H1 (cell line): ENCODE measurements around the gene RASSF4. TPM values are rescaled to one million over a fixed set of nuclear protein-coding genes. Genes with fewer than 3 reads are reported as not detected.

ENCODE experiments used
- CTCF ChIA-PET: fragments of 300-600 bp; sonication (Branson Sonifier 250); formaldehyde crosslinking; loops from one replicate; lab custom pipeline; 2021; ENCODE audit not compliant: partially characterized antibody; lab: Charles Lee
- POLR2A ChIA-PET: fragments of 300-600 bp; sonication (Branson Sonifier 250); formaldehyde crosslinking; loops from one replicate; lab custom pipeline; 2021; ENCODE audit warnings: inconsistent platforms; ENCODE audit not compliant: partially characterized antibody; lab: Charles Lee
- DNase-seq, 2 experiments: peaks; one replicate each; pipeline versions ENCODE4 v3.0.0 to v3.0.0-alpha.2; 2010 to 2022; ENCODE audit warnings: low spot score in 2 of 2, low read depth in 1 of 2, mixed read lengths in 1 of 2
- FAIRE-seq: peaks from 2 replicates; lab custom pipeline; 2011; peaks lifted over from hg19 to GRCh38; lab: Jason Lieb, UNC
- H2AFZ ChIP-seq: 2 replicates; pipeline ENCODE4 v1.8.1; 2012; ENCODE audit warnings: low read length, inconsistent platforms
- H2AK5ac ChIP-seq: 2 replicates; pipeline ENCODE4 v1.6.1; 2013; ENCODE audit warnings: low read depth, low read length
- H2BK120ac ChIP-seq: replicated peaks from 2 replicates; pipeline ENCODE3; 2013; ENCODE audit warnings: low read depth, low read length, inconsistent platforms
- H2BK12ac ChIP-seq: 2 replicates; pipeline ENCODE4 v1.6.1; 2013; ENCODE audit warnings: low read depth, low read length
- H2BK15ac ChIP-seq: 2 replicates; pipeline ENCODE4 v1.6.1; 2013; ENCODE audit warnings: low read length
- H2BK20ac ChIP-seq: 2 replicates; pipeline ENCODE4 v1.6.1; 2013; ENCODE audit warnings: low read length
- H2BK5ac ChIP-seq: 2 replicates; pipeline ENCODE4 v1.6.1; 2013; ENCODE audit warnings: low read depth, low read length
- H3K14ac ChIP-seq: 2 replicates; pipeline ENCODE4 v1.6.1; 2013; ENCODE audit warnings: inconsistent platforms; ENCODE audit not compliant: insufficient read length
- H3K18ac ChIP-seq: 2 replicates; pipeline ENCODE4 v1.6.1; 2013; ENCODE audit warnings: low read length; ENCODE audit errors: extremely low read depth
- H3K23ac ChIP-seq: 2 replicates; pipeline ENCODE4 v1.6.1; 2013; ENCODE audit warnings: inconsistent platforms; ENCODE audit not compliant: insufficient read length
- H3K23me2 ChIP-seq: 2 replicates; pipeline ENCODE4 v1.6.1; 2013; ENCODE audit warnings: low read depth, low read length
- H3K27ac ChIP-seq: 2 replicates; pipeline ENCODE4 v1.6.1; 2011; ENCODE audit warnings: low read depth, low read length, inconsistent platforms
- H3K27me3 ChIP-seq, 4 experiments: replicated peaks in 1 of 4; 1 replicate in 1 of 4; 2 replicates in 3 of 4; pipeline versions ENCODE4 v1.6.1 to v1.8.1; 2011 to 2013; ENCODE audit warnings: low read length in 3 of 4, mild to moderate bottlenecking in 3 of 4, inconsistent platforms in 2 of 4, mixed read lengths in 2 of 4, moderate library complexity in 1 of 4; ENCODE audit not compliant: control insufficient read depth in 3 of 4, insufficient read depth in 3 of 4; ENCODE audit errors: extremely low read depth in 1 of 4
- H3K36me3 ChIP-seq, 4 experiments: 2 replicates each; pipeline versions ENCODE4 v1.6.1 to v1.8.1; 2011 to 2013; ENCODE audit warnings: mild to moderate bottlenecking in 4 of 4, low read length in 3 of 4, moderate library complexity in 2 of 4, control low read depth in 1 of 4, inconsistent platforms in 1 of 4; ENCODE audit not compliant: insufficient read depth in 4 of 4, control insufficient read depth in 2 of 4
- H3K4ac ChIP-seq: replicated peaks from 2 replicates; pipeline ENCODE3; 2013; ENCODE audit warnings: low read length, low read depth, mixed read lengths, inconsistent platforms; ENCODE audit not compliant: insufficient read length
- H3K4me1 ChIP-seq, 4 experiments: replicated peaks in 1 of 4; 1 replicate in 1 of 4; 2 replicates in 3 of 4; pipeline versions ENCODE4 v1.6.1 to v1.8.1; 2011 to 2013; ENCODE audit warnings: low read length in 3 of 4, inconsistent platforms in 2 of 4, mixed read lengths in 1 of 4; ENCODE audit not compliant: insufficient read depth in 4 of 4, control insufficient read depth in 3 of 4
- H3K4me2 ChIP-seq, 2 experiments: 2 replicates each; pipeline versions ENCODE4 v1.6.1 to v1.8.1; 2011 to 2013; ENCODE audit warnings: low read depth in 2 of 2, low read length in 2 of 2, control low read depth in 1 of 2, inconsistent platforms in 1 of 2, mild to moderate bottlenecking in 1 of 2; ENCODE audit not compliant: insufficient read depth in 1 of 2
- H3K4me3 ChIP-seq, 4 experiments: fragments of 200-600, 300-600 bp in 1 of 4; sonication (generic), shearing (Covaris generic), sonication (Bioruptor Twin) in 1 of 4; 2 replicates each; pipeline versions ENCODE4 v1.5.1 to v1.8.1; 2011 to 2016; ENCODE audit warnings: low read length in 4 of 4, low read depth in 3 of 4, control low read depth in 2 of 4, inconsistent platforms in 2 of 4, mild to moderate bottlenecking in 2 of 4, mixed read lengths in 1 of 4, moderate library complexity in 1 of 4; ENCODE audit not compliant: insufficient read depth in 2 of 4; ENCODE audit errors: extremely low read depth in 1 of 4
- H3K56ac ChIP-seq: replicated peaks from 2 replicates; pipeline ENCODE3; 2013; ENCODE audit warnings: low read depth, mild to moderate bottlenecking, mixed read lengths, low read length, inconsistent platforms; ENCODE audit not compliant: insufficient read length
- H3K79me1 ChIP-seq: 2 replicates; pipeline ENCODE4 v1.6.1; 2013; ENCODE audit warnings: low read depth, low read length, control low read depth
- H3K79me2 ChIP-seq, 2 experiments: 2 replicates each; pipeline versions ENCODE4 v1.6.1 to v1.8.1; 2012 to 2013; ENCODE audit warnings: low read length in 2 of 2, mild to moderate bottlenecking in 2 of 2, inconsistent platforms in 1 of 2; ENCODE audit not compliant: insufficient read depth in 2 of 2, control insufficient read depth in 1 of 2
- H3K9ac ChIP-seq, 4 experiments: replicated peaks in 1 of 4; 1 replicate in 1 of 4; 2 replicates in 3 of 4; pipeline versions ENCODE4 v1.6.1 to v1.8.1; 2011 to 2013; ENCODE audit warnings: low read depth in 3 of 4, low read length in 3 of 4, control low read depth in 2 of 4, mild to moderate bottlenecking in 2 of 4, moderate library complexity in 2 of 4, inconsistent platforms in 1 of 4; ENCODE audit errors: extremely low read depth in 1 of 4
- H3K9me3 ChIP-seq, 2 experiments: 2 replicates each; pipeline versions ENCODE4 v1.6.1 to v1.8.1; 2012 to 2013; ENCODE audit warnings: mild to moderate bottlenecking in 2 of 2, moderate library complexity in 2 of 2, control low read depth in 1 of 2, inconsistent platforms in 1 of 2, low read depth in 1 of 2, low read length in 1 of 2, mixed read lengths in 1 of 2; ENCODE audit not compliant: insufficient read depth in 2 of 2
- H4K20me1 ChIP-seq, 2 experiments: replicated peaks in 1 of 2; 2 replicates each; pipeline versions ENCODE3 to v1.8.1; 2011 to 2013; ENCODE audit warnings: inconsistent platforms in 2 of 2, low read length in 2 of 2, mild to moderate bottlenecking in 1 of 2; ENCODE audit not compliant: insufficient read depth in 2 of 2, control insufficient read depth in 1 of 2
- H4K5ac ChIP-seq: 2 replicates; pipeline ENCODE4 v1.6.1; 2013; ENCODE audit warnings: low read length, low read depth, mixed read lengths, inconsistent platforms; ENCODE audit not compliant: insufficient read length
- H4K8ac ChIP-seq: 2 replicates; pipeline ENCODE4 v1.8.0; 2013; ENCODE audit warnings: mild to moderate bottlenecking, moderate library complexity, low read length, inconsistent platforms; ENCODE audit not compliant: insufficient read depth; ENCODE audit errors: extremely low read depth
- H4K91ac ChIP-seq: replicated peaks from 2 replicates; pipeline ENCODE3; 2013; ENCODE audit warnings: low read length, mixed read lengths, inconsistent platforms; ENCODE audit not compliant: insufficient read length
- CHD1 ChIP-seq: IDR thresholded peaks from 2 replicates; pipeline ENCODE4 v1.6.1; 2012; ENCODE audit warnings: low read depth, low read length, improper control_type of control experiment
- CREB1 ChIP-seq: IDR thresholded peaks from 2 replicates; pipeline ENCODE4 v1.6.1; 2012; ENCODE audit warnings: inconsistent platforms
- CTCF ChIP-seq, 3 experiments: IDR thresholded peaks; 1 replicate in 2 of 3; 2 replicates in 1 of 3; pipeline versions ENCODE4 v1.5.1 to v1.6.1; 2011; ENCODE audit warnings: low read length in 3 of 3, mild to moderate bottlenecking in 3 of 3, inconsistent platforms in 2 of 3, low read depth in 1 of 3, moderate library complexity in 1 of 3; ENCODE audit not compliant: insufficient read depth in 1 of 3; ENCODE audit errors: control extremely low read depth in 1 of 3
- HDAC6 ChIP-seq: IDR thresholded peaks from one replicate; pipeline ENCODE4 v1.7.1; 2012; ENCODE audit warnings: low read depth, mild to moderate bottlenecking, inconsistent platforms, low read length, moderate library complexity
- JUND ChIP-seq: IDR thresholded peaks from 2 replicates; pipeline ENCODE4 v1.6.1; 2011; ENCODE audit warnings: mild to moderate bottlenecking, improper control_type of control experiment, low read length
- POLR2A ChIP-seq, 2 experiments: IDR thresholded peaks; 1 replicate in 1 of 2; 2 replicates in 1 of 2; pipeline ENCODE4 v1.6.1; 2011; ENCODE audit warnings: low read depth in 2 of 2, low read length in 2 of 2, mild to moderate bottlenecking in 2 of 2; ENCODE audit errors: control extremely low read depth in 1 of 2
- SAP30 ChIP-seq: fragments of 300-600 bp; sonication (generic); IDR thresholded peaks from 2 replicates; pipeline ENCODE4 v1.7.1; 2012; ENCODE audit warnings: low read length, moderate library complexity, mild to moderate bottlenecking, inconsistent platforms; ENCODE audit not compliant: insufficient read depth, insufficient replicate concordance
- SUZ12 ChIP-seq: fragments of 200-600 bp; sonication (generic); IDR thresholded peaks from 2 replicates; pipeline ENCODE4 v1.6.1; 2012; ENCODE audit warnings: mild to moderate bottlenecking, inconsistent platforms, low read length, moderate library complexity, mixed read lengths
- USF2 ChIP-seq: IDR thresholded peaks from 2 replicates; pipeline ENCODE4 v1.6.1; 2011; ENCODE audit warnings: low read length, improper control_type of control experiment
- ZNF274 ChIP-seq: IDR thresholded peaks from 2 replicates; pipeline ENCODE4 v1.7.0; 2012; ENCODE audit warnings: low read length, borderline replicate concordance; ENCODE audit errors: extremely low read depth
- whole genome bisulfite sequencing, 2 experiments: shearing (Covaris generic) in 1 of 2; methylation state at CpG; one replicate each; pipeline versions ENCODE4 v1.1.6 to v1.1.7; 2013 to 2015; ENCODE audit warnings: low lambda C conversion rate in 2 of 2, mixed read lengths in 2 of 2, inconsistent platforms in 1 of 2, low coverage in 1 of 2, missing lambda C conversion rate in 1 of 2; ENCODE audit not compliant: insufficient replicate concordance in 2 of 2, insufficient coverage in 1 of 2, insufficient read length in 1 of 2; ENCODE audit errors: extremely low coverage in 1 of 2, missing lambda C conversion rate in 1 of 2; 5-methylcytosine and 5-hydroxymethylcytosine counted together
- polyA plus RNA-seq, 7 experiments: library from polyadenylated mRNA; depleted of rRNA in 3 of 7; stranded (reverse) in 5 of 7; unstranded in 2 of 7; fragments of >200 nt in 5 of 7; fragments of 200-250 nt in 2 of 7; gene quantifications; 1 replicate in 5 of 7; 2 replicates in 1 of 7; 4 replicates in 1 of 7; pipeline versions ENCODE4 v1.2.1 to v1.2.3, GENCODE V29; 2011 to 2013; ENCODE audit warnings: missing spikeins in 2 of 7, mixed read lengths in 2 of 7
- total RNA-seq: library from RNA; stranded (reverse); fragmentation: NEBNext Ultra II Directional; extraction: Animal tissue kit (Norgen Biotek cat#: 25700); gene quantifications from 2 replicates; pipeline ENCODE4 v1.2.1, GENCODE V29; 2021

Gene RASSF4
- total and polyA plus RNA-seq, 2 of the 8 experiments (the other 6 are each of a cell fraction or from before 2014, with no cell fraction given): 14.3 to 14.5 TPM

GRCh38 chr10:44911951-44912350, 47.7 kb upstream of the RASSF4 start:
- H2BK120ac ChIP-seq: no peak overlapping the region
- H3K27ac ChIP-seq: no peak overlapping the region
- H3K9ac ChIP-seq: no peak overlapping the region
- no peak overlapping the region for H2BK12ac ChIP-seq
- H2AK5ac ChIP-seq: no peak overlapping the region
- peaks cover 9 to 17% (median 11%) of the 10 kb centered on the region in 4 experiments; a peak in 6 of 7 replicates for H3K4me1 ChIP-seq
- no peak overlapping the region for H2BK20ac ChIP-seq
- no peak overlapping the region for H3K56ac ChIP-seq
- no peak overlapping the region for H4K91ac ChIP-seq
- H3K79me2 ChIP-seq: no peaks in the 10 kb centered on the region
- no peak overlapping the region for H3K14ac ChIP-seq
- H3K4me3 ChIP-seq: no peak overlapping the region
- H2BK5ac ChIP-seq: no peak overlapping the region
- no peak overlapping the region for H3K18ac ChIP-seq
- no peaks in the 10 kb centered on the region for H3K9me3 ChIP-seq
- H3K23ac ChIP-seq: no peak overlapping the region
- H3K23me2 ChIP-seq: no peaks in the 10 kb centered on the region
- peak overlapping the region; percentile 95; the same call in 1 of the 2 replicates for H2BK15ac ChIP-seq
- H2AFZ ChIP-seq: no peak overlapping the region
- CTCF ChIA-PET: interaction anchor here (0.8 to 1.4 kb wide), 4 partner anchors 20 to 177 kb away, joined by 3 to 4 read pairs (median 4); no protein-coding TSS in a partner anchor
- no peak overlapping the region for H4K5ac ChIP-seq
- H3K36me3 ChIP-seq: no peaks in the 10 kb centered on the region; a peak in 1 of 8 replicates
- FAIRE-seq (no peak), DNase-seq (no peak)
- POLR2A ChIA-PET: interaction anchor here (1.9 kb wide), 1 partner anchor 13 kb away, joined by 6 read pairs; no protein-coding TSS in a partner anchor
- H4K8ac ChIP-seq: no peak overlapping the region
- no peak overlapping the region for H3K4me2 ChIP-seq
- H3K79me1 ChIP-seq: no peaks in the 10 kb centered on the region
- WGBS, 2 experiments: 98% methylated on average over 3 of the region's 3 CpGs; no CpG with 5 or more reads in 1 of the 2 experiments
- no peak overlapping the region for H3K4ac ChIP-seq
- H4K20me1 ChIP-seq: no peaks in the 10 kb centered on the region
- H3K27me3 ChIP-seq: no peaks in the 10 kb centered on the region
- TF ChIP-seq SUZ12 (no peak), JUND (no peak), HDAC6 (no peak), SAP30 (no peak), CREB1 (no peak), CTCF (IDR thresholded peaks at IDR 0.05; ENCODE audit: control extremely low read depth in 1 of 3, insufficient read depth in 1 of 3, low read depth in 1 of 3, low read length in 3 of 3) (no peak), USF2 (no peak), ZNF274 (no peak), CHD1 (no peak), POLR2A (IDR thresholded peaks at IDR 0.05; ENCODE audit: control extremely low read depth in 1 of 2, low read depth in 2 of 2, low read length in 2 of 2) (no peak)
